ENCODE data around the gene GALNT1.
"Not testable (repeated sequence)": the region's sequence is repeated elsewhere in the genome, so short reads cannot be mapped to it uniquely, and the experiment has no call there.

The GALNT1 gene

DNA sequence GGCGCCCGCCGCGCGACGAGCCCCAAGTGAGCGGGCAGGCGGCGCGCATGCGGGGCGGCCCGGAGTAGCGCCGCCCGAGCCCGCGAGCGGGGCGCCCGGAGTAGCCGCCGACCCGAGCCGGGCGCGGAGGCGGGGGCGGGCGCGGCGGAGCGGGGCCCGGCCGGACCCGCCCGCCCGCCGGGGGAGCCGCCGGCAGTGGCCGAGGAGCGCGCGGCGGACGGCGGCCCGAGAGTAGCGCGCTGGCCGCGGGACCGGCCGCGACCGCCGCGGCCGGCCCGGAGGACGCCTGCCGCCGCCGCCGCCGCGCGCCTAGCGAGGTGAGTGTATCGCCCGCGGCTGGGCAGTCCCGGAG is at the start of gene GALNT1:
GALNT1 (plus strand) TSS at position 195 of the 352 bp plus-strand sequence. CDS start 72,923 bp downstream, outside the sequence.
- ATAC-seq (no peak), DNase-seq (no peak)
- Mint-ChIP-seq H3K27me3 (peaks cover 17% of the 10 kb centered on the region), H3K4me1 (peaks cover 46% of the 10 kb centered on the region), H3K27ac (peak within 1 kb of the TSS; percentile 82 to 83), H3K4me3 (peak within 1 kb of the TSS; percentile 80 to 84), H3K9me3 (peaks cover 5 to 13% of the 10 kb centered on the region in 2 donors)

- Mint-ChIP-seq H3K27me3 (peaks cover 13% of the 10 kb centered on the region), H3K4me3 (no peak overlapping the region), H3K4me1 (no peaks in the 10 kb centered on the region), H3K9me3 (peaks cover 7 to 28% of the 10 kb centered on the region in 2 donors), H3K27ac (no peak overlapping the region)
- DNase-seq, result no peak
- ATAC-seq, result no peak
These were observed 47.6 kb upstream of the GALNT1 start for GRCh38 chr18:35533916-35534405.

- no peak for ATAC-seq
- DNase-seq, result no peak
- H3K27me3 Mint-ChIP-seq, result peaks cover 10% of the 10 kb centered on the region
- H3K4me1 Mint-ChIP-seq, result no peaks in the 10 kb centered on the region
- no peak overlapping the region for H3K4me3 Mint-ChIP-seq
- no peak overlapping the region for H3K27ac Mint-ChIP-seq
- peaks cover 7 to 25% of the 10 kb centered on the region in 2 donors for H3K9me3 Mint-ChIP-seq
These were observed 46.2 kb upstream of the GALNT1 start for GRCh38 chr18:35535297-35535696.

DNA sequence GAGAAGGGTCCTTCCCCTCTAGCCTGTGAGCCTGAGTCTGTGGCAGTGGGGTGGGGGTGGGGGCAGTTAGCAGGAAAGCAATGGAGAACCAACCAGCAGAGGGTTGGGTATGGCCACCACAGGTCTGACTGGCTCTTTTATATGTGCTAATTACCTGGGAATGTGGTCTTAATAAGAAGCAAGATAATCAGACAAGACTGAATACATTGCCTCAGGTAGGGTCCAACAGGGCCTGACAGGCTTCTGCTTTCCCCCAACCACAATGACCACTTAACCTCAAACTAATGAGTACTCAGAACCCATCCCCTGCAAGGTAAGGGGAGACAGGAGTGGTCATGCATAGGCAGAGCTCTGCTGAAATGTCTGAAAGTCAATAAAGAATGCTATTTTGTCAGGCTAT is 39.2 kb upstream of the GALNT1 start:
- Mint-ChIP-seq H3K9me3 (peaks cover 1 to 9% of the 10 kb centered on the region in 2 donors), H3K4me3 (no peak overlapping the region), H3K27me3 (peaks cover 13% of the 10 kb centered on the region), H3K27ac (no peak overlapping the region), H3K4me1 (peaks cover 9% of the 10 kb centered on the region)
- ATAC-seq, result no peak
- DNase-seq, result no peak

- Mint-ChIP-seq H3K27me3 (peaks cover 13% of the 10 kb centered on the region), H3K27ac (peak overlapping the region in 1 of 2 donors; percentile 85), H3K4me3 (no peak overlapping the region), H3K4me1 (peaks cover 9% of the 10 kb centered on the region), H3K9me3 (peaks cover 3 to 9% of the 10 kb centered on the region in 2 donors)
- no peak for ATAC-seq
- DNase-seq, result no peak
These were observed 34.4 kb upstream of the GALNT1 start for GRCh38 chr18:35547008-35547605.

- Mint-ChIP-seq H3K27ac (no peak overlapping the region), H3K4me1 (peaks cover 9% of the 10 kb centered on the region), H3K4me3 (no peak overlapping the region), H3K27me3 (peaks cover 13% of the 10 kb centered on the region), H3K9me3 (peaks cover 3 to 9% of the 10 kb centered on the region in 2 donors)
- ATAC-seq (no peak), DNase-seq (no peak)
These were observed 32.0 kb upstream of the GALNT1 start for GRCh38 chr18:35549564-35549963.

- Mint-ChIP-seq H3K4me1 (no peaks in the 10 kb centered on the region), H3K9me3 (no peaks in the 10 kb centered on the region), H3K4me3 (no peak overlapping the region), H3K27me3 (peaks cover 9% of the 10 kb centered on the region), H3K27ac (no peak overlapping the region)
- no peak for ATAC-seq
- DNase-seq, result no peak
These were observed 28.2 kb upstream of the GALNT1 start for GRCh38 chr18:35553300-35553699.

DNA sequence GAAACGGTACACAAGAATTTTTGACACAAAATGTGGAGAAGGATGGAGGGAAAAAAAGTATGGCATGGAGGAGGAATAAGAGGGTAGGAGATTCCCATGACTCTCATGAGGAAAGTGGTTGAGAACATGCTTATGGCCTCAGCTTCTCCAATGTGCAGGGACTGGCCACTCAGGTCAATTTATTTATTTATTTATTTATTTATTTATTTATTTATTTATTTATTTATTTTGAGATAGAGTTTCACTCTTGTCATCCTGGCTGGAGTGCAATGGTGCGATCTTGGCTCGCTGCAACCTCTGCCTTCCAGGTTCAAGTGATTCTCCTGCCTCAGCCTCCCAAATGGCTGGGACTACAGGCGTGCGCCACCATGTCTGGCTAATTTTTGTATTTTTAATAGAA is 26.0 kb upstream of the GALNT1 start:
- not testable (repeated sequence) for H3K27ac Mint-ChIP-seq, H3K27me3 Mint-ChIP-seq, H3K4me1 Mint-ChIP-seq

DNA sequence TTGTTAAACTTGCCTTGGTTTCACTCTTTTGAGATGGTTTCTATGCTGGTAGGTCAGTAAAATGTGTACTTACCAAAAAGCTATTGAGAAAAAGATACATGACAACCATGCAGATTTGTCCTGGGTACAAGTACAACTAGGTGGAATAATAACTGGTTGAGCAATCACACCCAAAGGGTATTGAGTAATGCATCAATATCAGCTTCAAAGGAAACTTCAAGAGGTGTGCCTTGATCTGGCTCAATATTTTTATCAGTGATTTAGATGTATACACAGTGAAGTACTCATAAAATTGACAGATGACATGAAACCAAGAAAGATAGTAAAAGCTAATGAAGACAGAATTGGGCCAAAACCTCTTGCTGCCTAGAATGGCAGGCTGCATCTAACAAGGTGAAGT is 21.7 kb upstream of the GALNT1 start:
- ATAC-seq, result no peak
- DNase-seq, result no peak
- Mint-ChIP-seq H3K27ac (no peak overlapping the region), H3K4me3 (no peak overlapping the region), H3K9me3 (no peaks in the 10 kb centered on the region), H3K27me3 (peaks cover 9% of the 10 kb centered on the region), H3K4me1 (no peaks in the 10 kb centered on the region)

More for the DNA sequence above, 26.0 kb upstream of the GALNT1 start:
- DNase-seq, ATAC-seq, H3K4me3 Mint-ChIP-seq, H3K9me3 Mint-ChIP-seq: not testable (repeated sequence)

DNA sequence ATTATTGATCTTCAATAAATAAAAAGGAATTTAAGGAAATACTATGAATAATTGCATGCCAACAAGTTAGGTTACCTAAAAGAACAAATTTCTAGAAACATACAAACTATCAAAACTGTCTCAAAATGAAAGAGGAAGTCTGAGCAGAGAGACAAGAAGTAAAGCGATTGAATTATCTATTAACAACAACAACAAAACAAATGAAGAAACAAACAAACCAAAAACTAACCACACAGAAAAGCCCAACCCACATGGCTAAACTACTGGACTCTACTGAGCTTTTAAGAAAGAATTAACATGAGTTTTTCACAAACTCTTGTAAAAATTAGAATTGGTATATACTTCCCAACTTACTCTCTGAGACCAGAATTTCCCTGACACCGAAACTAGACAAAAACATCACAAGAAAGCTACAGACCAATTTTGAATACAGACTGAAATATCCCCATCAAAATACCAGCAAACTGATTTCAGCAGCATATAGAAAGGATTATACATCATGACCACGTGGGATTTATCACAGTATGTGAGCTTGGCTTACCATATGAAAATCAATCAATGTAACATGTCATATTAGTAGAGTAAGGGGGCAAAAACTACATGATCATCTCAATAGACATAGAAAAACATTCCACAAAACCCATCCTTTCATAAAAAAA is 16.6 kb upstream of the GALNT1 start:
- ATAC-seq, result no peak
- Mint-ChIP-seq H3K4me1 (no peaks in the 10 kb centered on the region), H3K4me3 (no peak overlapping the region), H3K27me3 (no peaks in the 10 kb centered on the region), H3K9me3 (no peaks in the 10 kb centered on the region), H3K27ac (no peak overlapping the region)
- DNase-seq, result no peak

- ATAC-seq (no peak), DNase-seq (no peak)
- Mint-ChIP-seq H3K27ac (no peak overlapping the region), H3K9me3 (no peaks in the 10 kb centered on the region), H3K4me3 (no peak overlapping the region), H3K27me3 (no peaks in the 10 kb centered on the region), H3K4me1 (no peaks in the 10 kb centered on the region)
These were observed 15.5 kb upstream of the GALNT1 start for GRCh38 chr18:35566019-35566418.

DNA sequence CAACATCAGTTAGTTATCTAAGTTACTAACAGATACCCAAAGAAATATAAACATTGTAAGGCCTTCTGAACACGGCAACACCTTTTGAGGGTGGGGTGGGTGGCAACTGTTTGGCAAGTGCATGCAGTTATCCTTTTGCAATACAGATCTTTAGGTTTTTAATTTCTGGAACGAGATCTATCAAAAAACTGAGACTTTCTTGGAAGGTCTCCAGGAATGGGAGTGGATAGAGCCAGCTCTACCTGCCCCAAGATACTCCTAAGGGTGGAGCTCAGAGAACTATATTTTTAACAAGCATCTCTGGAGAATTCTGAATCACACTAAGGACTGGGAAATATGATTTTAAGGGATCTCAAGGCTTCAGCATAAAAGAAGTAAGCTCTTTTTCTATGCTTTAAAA is 11.4 kb upstream of the GALNT1 start:
- no peak overlapping the region for H3K27ac Mint-ChIP-seq
- ATAC-seq, result no peak

GRCh38 chr18:35571138-35571537 is 10.4 kb upstream of the GALNT1 start:
- DNase-seq (no peak), ATAC-seq (no peak)
- peaks cover 7 to 10% of the 10 kb centered on the region in 2 donors for H3K9me3 Mint-ChIP-seq
- no peak overlapping the region for H3K4me3 Mint-ChIP-seq
- H3K4me1 Mint-ChIP-seq, result peaks cover 28% of the 10 kb centered on the region
- no peak overlapping the region for H3K27ac Mint-ChIP-seq
- H3K27me3 Mint-ChIP-seq, result no peaks in the 10 kb centered on the region

More for the DNA sequence above, 11.4 kb upstream of the GALNT1 start:
- Mint-ChIP-seq H3K4me3 (no peak overlapping the region), H3K4me1 (peaks cover 23% of the 10 kb centered on the region), H3K9me3 (peaks cover 0 to 4% of the 10 kb centered on the region in 2 donors), H3K27me3 (no peaks in the 10 kb centered on the region)
- no peak for DNase-seq

- no peak for ATAC-seq
- peaks cover 16% of the 10 kb centered on the region in 2 donors for H3K9me3 Mint-ChIP-seq
- no peaks in the 10 kb centered on the region for H3K27me3 Mint-ChIP-seq
- H3K4me3 Mint-ChIP-seq, result no peak overlapping the region
- H3K4me1 Mint-ChIP-seq, result peaks cover 43% of the 10 kb centered on the region
- no peak overlapping the region for H3K27ac Mint-ChIP-seq
- DNase-seq, result no peak
These were observed 8.9 kb upstream of the GALNT1 start for GRCh38 chr18:35572644-35573043.

DNA sequence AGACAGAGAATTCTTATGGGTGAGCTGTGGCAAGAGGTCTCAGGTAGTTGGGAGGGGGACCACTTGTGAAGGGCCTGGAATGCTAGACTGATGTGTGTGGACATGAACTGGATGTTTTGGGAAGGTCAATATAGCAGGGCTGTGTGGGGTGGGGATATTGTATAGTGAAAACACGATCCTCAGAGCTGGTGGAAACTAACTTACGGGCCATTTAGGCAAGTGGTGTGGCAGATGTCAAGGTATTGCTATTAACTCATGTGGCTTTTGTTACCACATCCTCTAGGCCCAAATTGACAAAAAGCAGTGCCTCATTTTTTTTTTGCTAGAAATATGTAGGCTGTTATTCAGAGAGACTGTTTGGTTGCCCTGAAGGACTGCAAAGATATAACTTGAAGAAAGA is 8.0 kb upstream of the GALNT1 start:
- peak; percentile 59 for ATAC-seq

GRCh38 chr18:35576240-35576845 is 5.2 kb upstream of the GALNT1 start:
- H3K4me3 Mint-ChIP-seq, result not testable (repeated sequence)

More for the DNA sequence above, 8.0 kb upstream of the GALNT1 start:
- Mint-ChIP-seq H3K9me3 (peaks cover 16% of the 10 kb centered on the region in 2 donors), H3K27me3 (peaks cover 2% of the 10 kb centered on the region), H3K27ac (no peak overlapping the region), H3K4me1 (peaks cover 49% of the 10 kb centered on the region), H3K4me3 (no peak overlapping the region)
- DNase-seq, result peak in 1 of 2 donors; percentile 43

More at GRCh38 chr18:35576240-35576845, 5.2 kb upstream of the GALNT1 start:
- not testable (repeated sequence) for ATAC-seq, DNase-seq, H3K27ac Mint-ChIP-seq
- peaks cover 16% of the 10 kb centered on the region in 2 donors for H3K9me3 Mint-ChIP-seq
- peaks cover 49% of the 10 kb centered on the region for H3K4me1 Mint-ChIP-seq
- H3K27me3 Mint-ChIP-seq, result peaks cover 17% of the 10 kb centered on the region

Data from stimulated activated naive CD8-positive, alpha-beta T cell treated with anti-CD3 and anti-CD28 coated beads, Interleukin-15, amount 100 ng/mL, for 72 hours (primary cell).